ENCODE data around the gene RREB1.

RREB1 gene

DNA sequence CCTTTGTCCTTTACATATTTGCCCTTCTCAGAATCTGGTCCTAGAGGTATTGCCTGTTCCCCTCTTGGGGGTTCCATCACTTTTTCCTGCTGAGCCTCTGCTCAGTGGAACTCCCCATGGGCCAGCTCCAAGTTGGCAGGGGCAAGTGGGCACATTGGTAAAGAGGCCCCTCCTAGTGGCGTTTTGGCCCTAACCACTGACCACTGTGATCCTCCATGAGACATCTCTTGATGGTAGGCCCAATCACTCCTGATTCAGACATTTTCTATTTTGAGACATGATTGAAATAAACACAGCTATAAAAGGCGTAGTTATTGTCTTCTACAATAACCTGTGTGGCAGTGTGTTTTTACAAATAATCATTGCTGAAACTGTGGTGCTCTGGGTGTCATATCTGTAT is 83.0 kb downstream of the RREB1 start:
- H3K27ac ChIP-seq, result no peak overlapping the region
- TF ChIP-seq, protein P1, sequence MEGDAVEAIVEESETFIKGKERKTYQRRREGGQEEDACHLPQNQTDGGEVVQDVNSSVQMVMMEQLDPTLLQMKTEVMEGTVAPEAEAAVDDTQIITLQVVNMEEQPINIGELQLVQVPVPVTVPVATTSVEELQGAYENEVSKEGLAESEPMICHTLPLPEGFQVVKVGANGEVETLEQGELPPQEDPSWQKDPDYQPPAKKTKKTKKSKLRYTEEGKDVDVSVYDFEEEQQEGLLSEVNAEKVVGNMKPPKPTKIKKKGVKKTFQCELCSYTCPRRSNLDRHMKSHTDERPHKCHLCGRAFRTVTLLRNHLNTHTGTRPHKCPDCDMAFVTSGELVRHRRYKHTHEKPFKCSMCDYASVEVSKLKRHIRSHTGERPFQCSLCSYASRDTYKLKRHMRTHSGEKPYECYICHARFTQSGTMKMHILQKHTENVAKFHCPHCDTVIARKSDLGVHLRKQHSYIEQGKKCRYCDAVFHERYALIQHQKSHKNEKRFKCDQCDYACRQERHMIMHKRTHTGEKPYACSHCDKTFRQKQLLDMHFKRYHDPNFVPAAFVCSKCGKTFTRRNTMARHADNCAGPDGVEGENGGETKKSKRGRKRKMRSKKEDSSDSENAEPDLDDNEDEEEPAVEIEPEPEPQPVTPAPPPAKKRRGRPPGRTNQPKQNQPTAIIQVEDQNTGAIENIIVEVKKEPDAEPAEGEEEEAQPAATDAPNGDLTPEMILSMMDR (conservative IDR thresholded peaks at IDR 0.05), result no peak

DNA sequence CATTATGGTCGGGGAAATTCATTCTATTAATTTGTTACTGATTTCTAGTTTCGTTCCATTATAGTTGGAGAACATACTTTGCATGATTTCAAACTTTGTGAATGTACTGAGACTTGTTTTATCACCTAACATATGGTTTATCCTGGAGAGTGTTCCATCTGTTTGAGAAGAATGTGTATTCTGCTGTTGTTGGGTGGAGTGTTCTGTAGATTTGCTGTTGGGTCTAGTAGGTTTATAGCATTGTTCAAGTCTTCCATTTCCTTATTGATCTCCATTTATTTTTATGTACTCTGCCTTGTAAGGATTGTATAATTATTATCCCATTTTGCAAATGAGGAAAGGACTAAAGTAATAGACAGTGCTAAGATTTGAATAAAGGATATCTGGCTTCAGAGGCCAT is 85.4 kb downstream of the RREB1 start:
- H3K27ac ChIP-seq, result no peak overlapping the region
- TF ChIP-seq, protein P1 (conservative IDR thresholded peaks at IDR 0.05), result no peak

DNA sequence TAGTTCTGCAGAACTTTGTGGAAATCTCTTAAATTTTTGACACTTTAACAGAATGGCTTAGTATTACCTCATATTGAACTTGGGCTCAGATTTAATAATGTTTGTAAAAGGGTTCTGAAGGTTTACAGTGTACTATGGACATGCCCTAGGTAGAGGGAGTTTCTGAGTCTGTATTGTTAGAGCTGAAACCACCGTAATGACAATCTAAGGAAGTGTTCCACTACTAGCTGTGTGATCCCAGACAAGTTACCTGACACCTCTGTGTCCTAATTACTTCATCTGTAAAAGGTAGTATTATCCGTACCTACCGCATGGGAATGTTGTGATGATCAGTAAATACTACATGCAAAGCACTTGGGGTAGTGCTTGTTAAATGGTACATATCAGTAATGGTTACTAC is 86.9 kb downstream of the RREB1 start:
- peak overlapping the region; percentile 38; the same call in 1 of the 2 replicates for H3K27ac ChIP-seq
- TF ChIP-seq, protein P1 (conservative IDR thresholded peaks at IDR 0.05), result no peak

DNA sequence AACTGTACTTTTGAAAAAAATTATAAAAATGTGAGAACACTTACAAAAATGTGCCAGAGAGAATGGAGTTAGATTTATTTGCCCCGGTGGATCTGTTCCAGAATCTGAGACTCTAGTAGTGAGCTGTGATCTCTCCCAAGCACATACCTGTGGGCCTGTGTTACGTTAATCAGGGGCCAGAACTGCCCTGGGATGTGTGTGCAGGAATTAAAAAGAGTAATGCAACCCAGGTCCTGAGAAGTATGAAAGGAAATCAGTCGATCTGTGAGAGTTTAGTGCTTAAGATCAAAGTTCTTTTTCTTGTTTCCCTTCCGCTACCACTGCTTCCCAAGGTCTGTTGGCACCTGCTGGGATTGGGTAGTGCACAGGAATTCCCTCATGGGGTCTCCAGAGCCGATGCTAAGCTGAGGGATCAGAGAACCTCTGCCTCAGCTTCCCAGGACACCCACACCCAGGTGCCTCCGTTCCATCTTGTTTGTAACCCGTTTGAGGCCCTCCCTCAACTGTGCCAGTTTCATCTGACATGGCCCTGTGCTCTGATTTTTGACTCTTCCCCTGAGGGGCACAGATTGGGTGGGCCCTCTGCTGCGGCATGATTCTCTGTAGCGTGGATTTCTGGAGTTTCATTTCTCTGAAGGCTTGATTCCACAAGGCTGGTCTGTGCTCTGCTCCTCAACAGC is 87.7 kb downstream of the RREB1 start:
- peak overlapping the region; percentile 38 for H3K27ac ChIP-seq
- TF ChIP-seq, protein P1 (conservative IDR thresholded peaks at IDR 0.05), result no peak

DNA sequence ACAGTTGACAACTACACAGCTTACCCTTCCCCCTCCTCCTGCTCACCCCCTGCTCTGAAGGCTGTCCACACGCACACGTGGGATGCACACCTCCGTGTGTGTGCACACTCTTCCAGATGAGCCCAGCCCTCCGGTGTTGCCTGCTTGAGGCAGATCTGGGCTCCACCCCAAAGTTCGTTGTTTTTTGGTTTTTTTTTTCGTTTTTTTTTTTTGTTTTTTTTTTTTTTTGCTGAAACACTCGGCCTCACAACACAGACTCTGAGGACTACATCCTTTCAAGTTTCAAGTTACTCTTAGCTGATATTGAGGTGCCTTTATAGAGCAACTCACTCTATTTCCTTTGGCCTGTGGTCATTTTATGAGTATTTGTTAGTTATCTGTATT is 88.2 kb downstream of the RREB1 start:
- TF ChIP-seq, protein P1 (conservative IDR thresholded peaks at IDR 0.05), result no peak
- H3K27ac ChIP-seq, result peak overlapping the region; percentile 38

DNA sequence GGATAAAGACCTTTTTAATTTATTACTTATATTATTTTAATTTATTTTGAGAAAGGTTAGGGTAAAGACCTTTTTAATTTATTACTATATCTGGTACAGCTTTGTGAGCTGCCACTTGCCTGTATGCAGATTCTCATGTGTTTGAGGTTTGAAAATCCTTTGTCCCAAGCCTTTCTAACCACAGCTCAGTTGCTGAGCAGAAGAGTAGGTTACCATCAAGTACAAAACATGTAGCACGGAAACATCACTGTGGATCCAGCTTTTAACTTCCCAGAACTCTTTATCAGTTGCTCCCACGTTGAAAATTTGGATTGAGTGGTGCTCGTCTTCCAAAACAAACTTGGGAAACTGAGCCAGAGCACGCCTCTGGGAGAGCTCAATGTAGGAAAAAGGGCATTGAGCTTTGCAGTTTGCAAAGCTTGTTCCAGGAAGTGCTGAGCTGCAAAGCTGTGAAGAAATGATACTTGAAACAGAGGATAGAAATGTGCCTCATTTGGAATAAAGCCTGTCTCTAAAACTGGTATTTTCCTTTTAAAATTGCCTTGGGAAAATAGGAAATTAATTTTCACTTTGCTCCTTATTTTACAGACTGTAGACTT is 89.0 kb downstream of the RREB1 start:
- H3K27ac ChIP-seq, result peak overlapping the region; percentile 4; the same call in 1 of the 2 replicates
- TF ChIP-seq, protein P1 (conservative IDR thresholded peaks at IDR 0.05), result no peak

DNA sequence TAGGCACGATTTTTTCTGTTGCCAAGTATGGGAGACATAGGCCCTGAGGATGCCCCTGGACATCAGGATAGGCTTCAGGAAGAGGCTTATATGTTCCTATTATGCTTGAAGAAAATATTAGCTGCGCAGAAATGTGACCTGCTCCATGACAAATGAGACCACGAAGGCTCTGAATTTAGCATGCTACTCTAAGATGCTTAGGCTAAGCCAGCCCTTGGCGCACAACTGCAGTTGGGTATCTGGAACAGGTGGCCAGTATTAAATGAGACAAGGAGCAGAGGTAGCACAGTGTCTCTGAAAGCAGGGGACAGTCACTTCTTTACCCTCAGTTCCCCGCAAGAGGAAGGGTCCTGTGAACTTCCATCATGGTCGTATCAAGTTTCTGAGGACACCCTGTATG is 90.0 kb downstream of the RREB1 start:
- TF ChIP-seq, protein P1 (conservative IDR thresholded peaks at IDR 0.05), result no peak
- H3K27ac ChIP-seq, result no peak overlapping the region

Measured in VCaP (cell line).